Skeletal muscle tissue (tissue), 4 donors: ENCODE data around the gene CHTOP. TPM values are rescaled to one million over a fixed set of nuclear protein-coding genes. Genes with fewer than 3 reads are reported as not detected.
"Not testable (repeated sequence)": the region's sequence is repeated elsewhere in the genome, so short reads cannot be mapped to it uniquely, and the experiment has no call there.

Experiments used
- H3K27ac ChIP-seq: one replicate; pipeline ENCODE4 v1.7.0; 2013; ENCODE audit warnings: mild to moderate bottlenecking, low read depth, low read length, inconsistent platforms
- H3K27me3 ChIP-seq, 3 donors: one replicate each; pipeline ENCODE4 v1.7.0; 2013; ENCODE audit warnings: low read length in 3 of 3; ENCODE audit not compliant: control insufficient read depth in 3 of 3, insufficient read depth in 3 of 3
- H3K36me3 ChIP-seq, 3 donors: one replicate each; pipeline ENCODE4 v1.7.0; 2013; ENCODE audit warnings: low read length in 3 of 3; ENCODE audit not compliant: control insufficient read depth in 3 of 3, insufficient read depth in 3 of 3
- H3K4me1 ChIP-seq, 3 donors: one replicate each; pipeline ENCODE4 v1.7.0; 2013; ENCODE audit warnings: low read length in 3 of 3, mild to moderate bottlenecking in 3 of 3; ENCODE audit not compliant: control insufficient read depth in 3 of 3, insufficient read depth in 3 of 3
- H3K4me3 ChIP-seq, 3 donors: one replicate each; pipeline ENCODE4 v1.7.0; 2013; ENCODE audit warnings: low read length in 3 of 3
- H3K9ac ChIP-seq, 3 donors: one replicate each; pipeline ENCODE4 v1.7.0; 2013; ENCODE audit warnings: low read length in 3 of 3, mild to moderate bottlenecking in 3 of 3, moderate library complexity in 2 of 3, low read depth in 1 of 3
- H3K9me3 ChIP-seq, 3 donors: one replicate each; pipeline ENCODE4 v1.7.0; 2013; ENCODE audit warnings: low read length in 3 of 3; ENCODE audit not compliant: control insufficient read depth in 3 of 3
- total RNA-seq: library from RNA; depleted of rRNA; stranded (reverse); fragments of >200 nt; gene quantifications from one replicate; pipeline ENCODE4 v1.2.3, GENCODE V29; 2014
- donor health status: Osteomylitis.

The CHTOP gene
- total RNA-seq, 1 donor from 2014 or later: 46.4 TPM

GRCh38 chr1:153630384-153630783, 3.5 kb upstream of the CHTOP start:
- Histone ChIP-seq H3K9me3 (no peaks in the 10 kb centered on the region), H3K4me3 (peak overlapping the region; percentile 75 to 84 (median 75)), H3K27ac (peak overlapping the region; percentile 91), H3K4me1 (peaks cover 57 to 73% (median 60%) of the 10 kb centered on the region in 3 donors), H3K36me3 (peaks cover 2 to 12% (median 6%) of the 10 kb centered on the region in 3 donors), H3K27me3 (no peaks in the 10 kb centered on the region), H3K9ac (peak overlapping the region; percentile 63 to 96 (median 85))

GRCh38 chr1:153631047-153632022, 2.5 kb upstream of the CHTOP start:
- Histone ChIP-seq H3K4me3 (peak overlapping the region in 2 of 3 donors; percentile 75 to 84), H3K9ac (peak overlapping the region; percentile 40 to 96 (median 40)), H3K36me3 (peaks cover 1 to 11% (median 8%) of the 10 kb centered on the region in 3 donors), H3K4me1 (peaks cover 58 to 75% (median 61%) of the 10 kb centered on the region in 3 donors), H3K27me3 (no peaks in the 10 kb centered on the region), H3K9me3 (no peaks in the 10 kb centered on the region), H3K27ac (peak overlapping the region; percentile 91)

GRCh38 chr1:153633161-153633753, 609 bp upstream of the CHTOP start:
- peak overlapping the region; percentile 99 for H3K27ac ChIP-seq
- no peaks in the 10 kb centered on the region for H3K9me3 ChIP-seq
- peak overlapping the region; percentile 67 to 99 (median 98) for H3K4me3 ChIP-seq
- H3K9ac ChIP-seq: peak overlapping the region; percentile 36 to 100 (median 99)
- H3K36me3 ChIP-seq: peaks cover 18 to 24% (median 20%) of the 10 kb centered on the region in 3 donors
- peaks cover 60 to 76% (median 65%) of the 10 kb centered on the region in 3 donors for H3K4me1 ChIP-seq
- H3K27me3 ChIP-seq: no peaks in the 10 kb centered on the region

DNA sequence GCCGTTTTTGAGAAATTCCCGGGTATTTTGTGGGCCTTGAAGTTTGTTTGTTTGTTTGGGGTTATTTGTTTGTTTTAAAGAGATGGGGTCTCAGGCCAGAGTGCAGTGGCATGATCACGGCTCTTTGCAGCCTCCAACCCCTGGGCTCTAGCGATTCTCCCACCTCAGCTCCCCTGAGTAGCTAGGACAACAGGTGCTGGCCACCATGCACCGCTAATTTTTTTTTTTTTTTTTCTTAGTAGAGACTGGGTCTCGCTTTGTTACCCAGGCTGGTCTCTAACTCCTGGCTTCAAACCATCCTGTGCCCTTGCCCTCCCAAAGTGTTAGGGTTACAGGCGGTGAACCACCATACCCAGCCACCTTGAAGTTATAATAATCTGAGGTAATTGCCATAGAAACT, 2.0 kb downstream of the CHTOP start:
- H3K27ac ChIP-seq: peak overlapping the region; percentile 79
- peaks cover 63 to 72% (median 72%) of the 10 kb centered on the region in 3 donors for H3K4me1 ChIP-seq
- peaks cover 19 to 43% (median 26%) of the 10 kb centered on the region in 3 donors for H3K36me3 ChIP-seq
- no peaks in the 10 kb centered on the region for H3K9me3 ChIP-seq
- H3K9ac ChIP-seq: peak overlapping the region; percentile 43 to 99 (median 70)
- H3K27me3 ChIP-seq: no peaks in the 10 kb centered on the region
- H3K4me3 ChIP-seq: peak overlapping the region; percentile 45 to 99 (median 56)

- Histone ChIP-seq H3K9me3 (no peaks in the 10 kb centered on the region), H3K9ac (peak overlapping the region in 1 of 3 donors; percentile 70), H3K36me3 (peaks cover 21 to 47% (median 30%) of the 10 kb centered on the region in 3 donors), H3K4me1 (peaks cover 60 to 72% (median 72%) of the 10 kb centered on the region in 3 donors), H3K27me3 (no peaks in the 10 kb centered on the region), H3K4me3 (peak overlapping the region; percentile 45 to 99 (median 56)), H3K27ac (peak overlapping the region; percentile 79)
These were observed 2.4 kb downstream of the CHTOP start for GRCh38 chr1:153636312-153636711.

- peak overlapping the region; percentile 79 for H3K27ac ChIP-seq
- peak overlapping the region in 1 of 3 donors; percentile 46 for H3K4me3 ChIP-seq
- H3K4me1 ChIP-seq: peaks cover 49 to 81% (median 65%) of the 10 kb centered on the region in 3 donors
- peak overlapping the region; percentile 1 to 51 (median 33) for H3K9ac ChIP-seq
- peaks cover 30 to 59% (median 49%) of the 10 kb centered on the region in 3 donors for H3K36me3 ChIP-seq
- no peaks in the 10 kb centered on the region for H3K9me3 ChIP-seq
- H3K27me3 ChIP-seq: no peaks in the 10 kb centered on the region
These were observed 4.4 kb downstream of the CHTOP start for GRCh38 chr1:153638261-153638660.

- H3K4me1 ChIP-seq: peaks cover 53 to 84% (median 70%) of the 10 kb centered on the region in 3 donors
- H3K9me3 ChIP-seq: no peaks in the 10 kb centered on the region
- H3K36me3 ChIP-seq: peaks cover 27 to 69% (median 51%) of the 10 kb centered on the region in 3 donors
- no peaks in the 10 kb centered on the region for H3K27me3 ChIP-seq
- H3K4me3 ChIP-seq: peak overlapping the region in 1 of 3 donors; percentile 27
- H3K27ac ChIP-seq: peak overlapping the region; percentile 79
- H3K9ac ChIP-seq: peak overlapping the region in 2 of 3 donors; percentile 51 to 65
These were observed 5.4 kb downstream of the CHTOP start for GRCh38 chr1:153639280-153639679.

GRCh38 chr1:153640213-153640612, 6.3 kb downstream of the CHTOP start:
- not testable (repeated sequence) for H3K4me3 ChIP-seq, H3K27me3 ChIP-seq, H3K9ac ChIP-seq, H3K9me3 ChIP-seq
- peak overlapping the region; percentile 79 for H3K27ac ChIP-seq
- peaks cover 55 to 83% (median 69%) of the 10 kb centered on the region in 3 donors for H3K4me1 ChIP-seq
- peaks cover 33 to 77% (median 57%) of the 10 kb centered on the region in 3 donors for H3K36me3 ChIP-seq

DNA sequence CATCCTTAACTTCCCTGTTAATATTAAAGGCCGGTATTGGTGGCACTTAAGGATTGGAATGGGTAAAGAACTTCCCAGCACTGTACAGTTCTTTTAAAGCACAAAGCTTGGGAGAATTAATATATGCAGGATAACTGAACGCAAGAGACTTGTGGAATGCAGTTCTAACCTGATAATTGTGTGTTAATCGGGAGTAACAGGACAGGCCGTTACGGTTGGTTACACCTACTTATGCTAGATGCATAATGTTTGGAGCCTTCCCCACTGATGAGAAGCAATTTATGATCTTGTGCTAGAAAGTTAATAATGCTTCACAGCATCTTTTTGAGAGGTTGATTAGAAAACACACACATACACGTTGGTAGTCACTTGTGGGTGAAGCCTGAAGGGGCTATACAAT, 7.0 kb downstream of the CHTOP start:
- H3K36me3 ChIP-seq: peaks cover 39 to 83% (median 63%) of the 10 kb centered on the region in 3 donors
- peak overlapping the region; percentile 79 for H3K27ac ChIP-seq
- H3K4me3 ChIP-seq: no peak overlapping the region
- no peaks in the 10 kb centered on the region for H3K9me3 ChIP-seq
- peak overlapping the region in 1 of 3 donors; percentile 45 for H3K9ac ChIP-seq
- H3K4me1 ChIP-seq: peaks cover 52 to 82% (median 63%) of the 10 kb centered on the region in 3 donors
- no peaks in the 10 kb centered on the region for H3K27me3 ChIP-seq
